Uterus (tissue), 2 donors: Measurements from ENCODE around the gene PUM2.
"Not testable (repeated sequence)": the region's sequence is repeated elsewhere in the genome, so short reads cannot be mapped to it uniquely, and the experiment has no call there.

Experiments
- CTCF ChIP-seq, 4 experiments: fragments of 200-600 bp in 2 of 4; fragments of 450-650 bp in 2 of 4; sonication (generic) in 2 of 4; IDR thresholded peaks; one replicate each; pipeline ENCODE4 v1.5.1; 2016 to 2019; ENCODE audit warnings: antibody characterized with exemption in 4 of 4, mild to moderate bottlenecking in 2 of 4, moderate library complexity in 1 of 4
- POLR2A ChIP-seq, 2 donors: fragments of 450-650 bp; IDR thresholded peaks; one replicate each; pipeline ENCODE4 v1.6.1; 2016; ENCODE audit warnings: antibody characterized with exemption in 2 of 2, mild to moderate bottlenecking in 1 of 2, moderate library complexity in 1 of 2

- TF ChIP-seq POLR2A, CTCF (IDR thresholded peaks at IDR 0.05): not testable (repeated sequence)
Observed at GRCh38 chr2:20374982-20375381, 24.3 kb upstream of the PUM2 start.
